GM19452 (cell line): ENCODE results near the gene MBTPS1.
"Not testable (repeated sequence)": the region's sequence is repeated elsewhere in the genome, so short reads cannot be mapped to it uniquely, and the experiment has no call there.

ENCODE experiments used
- ATAC-seq: cut with Tn5 transposase; IDR thresholded peaks from one replicate; pipeline ENCODE4 v1.9.1; 2021; ENCODE audit not compliant: unreplicated experiment

The MBTPS1 gene

GRCh38 chr16:84137769-84138357 is 21.1 kb upstream of the MBTPS1 start:
- no peak for ATAC-seq

GRCh38 chr16:84137287-84137686 is 20.5 kb upstream of the MBTPS1 start:
- no peak for ATAC-seq

DNA sequence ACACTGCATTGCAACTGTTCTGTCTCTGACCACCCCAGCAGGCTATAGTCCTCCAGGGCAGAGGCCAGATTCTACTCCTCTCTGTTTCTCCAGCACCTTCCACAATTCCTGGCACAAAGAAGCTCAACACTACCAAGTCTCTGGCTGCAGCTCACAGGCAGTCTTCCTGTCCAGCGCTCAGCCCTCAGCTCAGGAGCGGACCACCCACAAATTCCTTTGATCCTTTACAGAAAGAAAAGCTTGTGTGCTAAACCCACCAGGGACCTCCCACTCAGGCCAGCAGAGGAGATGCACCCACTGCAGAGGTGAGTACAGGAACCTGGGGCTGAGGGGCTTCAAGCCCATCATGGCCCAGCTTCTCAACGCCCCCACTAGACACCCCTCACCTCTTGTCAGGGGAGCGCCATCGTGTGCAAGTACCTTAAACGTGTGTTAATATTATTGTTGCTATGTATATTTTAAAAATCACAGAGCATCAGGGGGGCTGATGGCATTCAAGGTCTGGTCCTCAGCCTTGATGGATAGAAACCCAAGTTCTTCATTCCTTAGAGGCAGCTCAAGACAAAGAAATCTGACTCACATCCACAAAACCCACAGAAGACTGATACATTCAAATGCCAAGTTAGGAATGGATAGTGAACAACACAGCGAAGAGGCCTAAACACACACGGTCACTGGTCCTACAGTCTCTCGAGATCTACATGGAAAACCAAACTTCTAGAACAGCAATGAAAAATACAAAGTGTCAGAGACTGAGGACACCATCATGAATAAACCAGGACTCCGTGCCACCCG is 19.8 kb upstream of the MBTPS1 start:
- no peak for ATAC-seq

GRCh38 chr16:84132527-84133285 is 16.0 kb upstream of the MBTPS1 start:
- ATAC-seq = no peak

DNA sequence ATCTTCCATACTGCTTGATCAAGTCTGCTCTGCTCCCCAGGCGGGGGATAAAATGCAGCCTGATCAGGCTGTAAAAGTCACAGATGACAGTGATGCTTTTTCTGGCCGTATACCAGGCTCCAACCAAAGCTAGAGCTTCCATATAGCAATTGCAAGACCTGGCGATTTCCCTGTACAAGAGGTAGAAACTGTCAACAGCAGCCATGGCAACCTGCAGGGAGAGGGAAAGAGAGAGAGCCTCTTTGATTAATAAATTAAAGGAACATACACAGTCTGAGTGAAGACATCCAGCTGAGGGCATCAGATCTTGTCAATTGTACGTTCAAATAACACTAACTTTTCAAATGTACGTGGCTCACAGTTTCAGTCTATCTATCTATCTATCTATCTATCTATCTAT is 14.4 kb upstream of the MBTPS1 start:
- ATAC-seq = no peak

DNA sequence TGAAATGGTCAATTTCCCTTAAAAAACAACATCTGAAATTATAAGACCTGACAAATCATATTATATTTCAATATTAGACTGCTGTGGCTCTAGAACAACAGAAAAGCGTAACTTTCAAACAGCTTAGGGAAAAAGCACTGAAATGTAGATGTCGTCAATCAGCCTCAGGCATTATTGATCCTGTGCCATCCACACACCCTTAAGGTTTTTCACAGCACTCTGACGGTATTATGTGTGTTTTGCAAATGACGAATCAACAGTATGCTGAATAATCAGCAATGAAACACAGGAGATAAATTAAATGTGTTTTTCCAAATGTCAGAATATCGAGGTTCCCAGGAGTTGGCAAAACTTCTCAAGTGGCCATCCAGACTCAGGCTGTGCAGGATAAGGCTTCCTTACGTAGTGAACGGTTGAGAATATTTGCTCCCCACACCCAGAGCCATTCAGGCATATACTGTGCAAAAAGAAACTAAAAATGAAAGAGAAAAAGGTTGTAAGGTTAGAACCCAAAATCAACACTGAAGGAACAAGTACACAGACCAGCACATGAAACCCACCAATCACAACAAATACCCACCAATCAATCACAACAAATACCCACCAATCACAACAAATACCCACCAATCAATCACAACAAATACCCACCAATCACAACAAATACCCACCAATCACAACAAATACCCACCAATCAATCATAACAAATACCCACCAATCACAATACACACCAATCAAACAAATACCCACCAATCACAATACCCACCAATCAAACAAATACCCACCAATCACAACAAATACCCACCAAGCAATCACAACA is 7.7 kb upstream of the MBTPS1 start:
- ATAC-seq = no peak

DNA sequence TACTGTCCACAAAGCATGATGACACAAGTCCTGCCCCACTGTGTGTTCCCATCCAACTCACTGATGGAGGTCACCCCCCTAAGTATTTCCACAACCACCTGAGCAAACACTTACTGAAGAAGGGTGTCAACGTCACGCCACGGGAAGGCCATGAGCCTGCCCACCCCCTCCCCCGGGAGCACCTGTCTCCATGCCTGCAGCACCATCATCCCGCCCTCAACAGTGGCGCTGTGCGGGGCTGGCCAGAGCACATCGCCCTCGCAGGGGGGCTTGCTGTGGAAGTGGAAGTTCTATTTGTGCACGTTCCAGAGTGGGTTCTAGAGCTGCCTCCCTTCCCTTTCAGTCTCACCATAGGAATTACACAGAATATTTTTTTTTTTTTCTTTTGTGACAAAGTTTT is 4.3 kb upstream of the MBTPS1 start:
- ATAC-seq = no peak

DNA sequence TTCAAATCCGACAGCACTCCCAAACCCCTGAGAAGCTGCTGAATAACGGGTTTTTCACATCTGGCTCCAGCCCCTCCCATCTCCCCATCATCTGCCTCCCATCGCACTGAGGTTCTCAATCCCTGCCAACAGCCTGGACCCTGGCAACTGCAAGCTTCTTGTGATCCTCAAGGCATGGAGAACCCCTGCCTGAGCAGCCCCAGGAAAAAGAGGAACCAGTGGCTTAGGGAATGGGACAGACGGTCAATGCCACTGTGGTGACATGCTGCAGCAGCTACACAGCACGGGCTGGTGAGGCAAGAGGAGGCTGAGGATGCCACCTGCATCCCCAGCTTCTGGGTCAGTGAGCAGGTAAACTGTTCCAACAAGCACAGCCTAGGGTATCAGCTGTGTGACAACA is 3.3 kb upstream of the MBTPS1 start:
- ATAC-seq = no peak

DNA sequence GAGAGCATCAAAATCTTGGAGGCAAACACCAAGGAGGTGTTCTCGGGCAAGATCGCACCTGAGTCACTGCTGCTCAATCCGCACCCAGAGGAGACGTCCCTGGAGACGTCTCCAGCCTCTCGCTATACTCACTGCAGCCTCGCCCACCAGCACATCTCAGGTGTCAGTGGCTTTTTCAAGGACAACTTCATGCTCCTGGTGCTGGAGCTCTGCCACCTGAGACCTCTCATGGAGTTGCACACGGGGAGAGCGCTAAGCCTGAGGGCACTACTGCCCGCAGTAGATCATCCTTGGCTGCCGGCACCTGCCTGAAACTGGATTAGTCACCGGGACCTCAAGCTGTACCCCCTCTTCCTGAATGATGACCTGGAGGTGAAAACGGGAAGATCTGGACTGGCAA is 2.6 kb upstream of the MBTPS1 start:
- no peak for ATAC-seq

DNA sequence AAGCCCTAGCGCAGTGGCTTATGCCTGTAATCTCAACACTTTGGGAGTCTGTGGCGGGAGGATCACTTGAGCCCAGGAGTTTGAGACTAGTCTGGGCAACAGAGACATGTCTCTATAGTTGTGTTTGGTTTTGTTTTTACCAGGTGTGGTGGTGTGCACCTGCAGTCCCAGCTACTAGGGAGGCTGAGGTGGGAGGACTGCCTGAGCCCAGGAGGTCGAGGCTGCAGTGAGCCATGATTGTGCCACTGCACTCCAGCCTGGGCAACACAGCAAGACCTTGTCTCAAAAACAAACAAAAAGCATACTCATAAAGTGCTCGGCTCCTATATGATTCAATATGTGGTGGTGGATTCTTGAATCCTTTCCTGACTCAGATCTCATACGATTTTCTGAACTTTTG is 1.6 kb upstream of the MBTPS1 start:
- ATAC-seq = not testable (repeated sequence)

- no peak for ATAC-seq
These were observed 727 bp upstream of the MBTPS1 start for GRCh38 chr16:84117494-84117843.

DNA sequence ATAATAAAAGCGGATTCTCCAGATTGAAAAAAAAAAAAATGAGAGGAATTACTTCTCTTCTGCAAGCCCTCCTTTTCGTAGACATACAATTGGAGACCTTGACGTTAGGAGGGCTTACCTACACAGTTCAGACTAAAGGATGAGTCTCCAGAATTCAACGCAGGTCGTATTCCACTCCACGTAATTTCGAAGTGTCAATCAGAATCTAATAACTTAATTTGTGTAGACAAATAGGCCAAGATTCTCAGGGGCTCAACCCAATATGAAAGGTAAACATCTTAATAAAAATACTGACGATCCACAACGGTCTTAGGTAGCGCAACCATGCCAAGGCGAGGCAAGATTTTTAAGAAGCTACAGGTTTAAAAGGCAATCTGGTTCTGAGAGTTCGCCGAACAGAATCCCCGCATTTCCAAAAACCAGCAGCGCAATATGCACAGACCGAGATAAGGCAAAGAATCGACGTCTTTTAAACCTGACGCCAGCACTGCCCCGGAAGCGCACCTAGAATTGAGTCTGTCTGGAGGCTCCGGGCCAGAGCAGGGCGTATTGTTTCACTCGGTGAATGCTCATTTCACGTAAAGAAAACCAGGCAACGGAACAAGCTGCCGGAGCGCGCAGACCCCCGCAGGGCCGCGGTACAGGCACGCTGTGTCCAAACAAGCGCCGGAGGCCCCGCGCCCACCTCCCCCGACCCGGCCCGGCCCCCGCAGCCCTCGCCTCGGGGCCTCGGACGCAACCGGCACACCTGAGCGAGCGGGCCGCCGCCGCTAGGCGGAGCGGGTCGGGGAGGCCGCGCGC is 623 bp downstream of the MBTPS1 start:
- peak; percentile 42 for ATAC-seq

DNA sequence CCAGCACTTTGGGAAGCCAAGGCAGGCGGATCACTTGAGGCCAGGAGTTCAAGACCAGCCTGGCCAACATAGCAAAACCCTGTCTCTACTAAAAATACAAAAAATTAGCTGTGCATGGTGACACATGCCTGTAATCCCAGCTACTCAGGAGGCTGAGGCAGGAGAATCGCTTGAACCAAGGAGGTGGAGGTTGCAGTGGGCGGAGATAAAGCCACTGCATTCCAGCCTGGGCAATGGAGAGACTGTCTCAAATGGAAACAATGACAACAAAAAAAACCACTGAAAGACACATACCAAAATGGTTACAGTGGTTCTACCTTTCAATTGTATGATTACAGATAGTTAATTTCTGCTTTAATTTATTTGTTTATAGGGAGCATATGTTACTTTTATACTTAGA is 4.8 kb downstream of the MBTPS1 start:
- ATAC-seq = not testable (repeated sequence)

DNA sequence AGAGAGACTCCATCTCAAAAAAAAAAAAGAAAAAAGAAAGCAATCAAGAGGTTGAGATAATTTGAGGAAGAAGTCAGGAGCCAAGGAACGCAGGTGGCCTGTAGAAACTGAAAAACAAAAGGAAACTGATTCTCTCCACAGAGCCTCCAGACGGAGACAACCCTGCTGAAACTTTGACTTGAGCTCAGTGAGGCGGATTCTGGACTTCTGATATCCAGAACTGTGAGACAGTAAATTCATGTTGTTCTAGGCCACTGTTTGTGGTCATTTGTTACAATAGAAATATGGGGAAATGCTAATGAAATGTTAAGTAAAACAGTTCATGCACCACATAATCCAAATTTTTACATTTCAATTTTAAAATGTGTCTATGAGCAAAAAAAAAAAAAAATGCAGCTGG is 5.2 kb downstream of the MBTPS1 start:
- ATAC-seq = no peak

- no peak for ATAC-seq
These were observed 6.2 kb downstream of the MBTPS1 start for GRCh38 chr16:84110527-84110926.

DNA sequence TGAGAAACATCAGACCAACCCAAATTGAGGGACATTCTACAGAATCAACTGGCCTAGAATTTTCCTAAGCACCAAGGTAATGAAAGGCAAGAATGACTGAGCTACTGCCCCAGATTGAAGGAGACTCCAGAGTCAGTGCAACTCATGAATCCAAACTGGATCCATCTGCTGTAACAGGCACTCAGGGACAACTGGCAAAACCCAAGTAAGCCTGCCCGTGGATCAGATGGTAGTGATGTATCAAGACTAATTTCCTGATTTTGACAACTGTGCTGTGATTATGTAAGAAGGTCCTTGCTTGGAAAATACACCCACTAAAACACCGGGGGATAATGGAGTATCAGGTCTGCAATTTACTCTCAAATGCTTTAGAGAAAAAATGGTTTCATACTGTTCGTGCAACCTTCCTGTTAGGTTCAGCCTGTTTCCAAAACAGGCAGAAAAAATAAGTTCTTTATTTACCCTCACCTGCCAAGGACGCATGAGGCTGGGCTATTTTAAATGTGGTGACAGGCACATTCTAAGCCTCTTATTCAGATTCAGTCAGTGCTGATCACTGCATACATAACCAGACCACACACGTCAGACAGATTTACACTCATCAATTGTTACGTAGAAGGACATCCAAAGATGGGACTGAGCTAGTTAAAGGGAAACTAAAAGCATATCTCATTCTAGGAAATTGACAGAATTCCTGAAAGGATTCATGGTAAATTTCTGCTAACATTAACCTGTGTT is 7.0 kb downstream of the MBTPS1 start:
- no peak for ATAC-seq

GRCh38 chr16:84107921-84108320 is 8.8 kb downstream of the MBTPS1 start:
- ATAC-seq = no peak

GRCh38 chr16:84105948-84106740 is 10.6 kb downstream of the MBTPS1 start:
- no peak for ATAC-seq

- ATAC-seq = no peak
These were observed 11.4 kb downstream of the MBTPS1 start for GRCh38 chr16:84105301-84105815.
